Dedifferentiated amniotic fluid mesenchymal stem cell (primary cell): ENCODE results near the gene PKD1L1.
"Not testable (repeated sequence)": the region's sequence is repeated elsewhere in the genome, so short reads cannot be mapped to it uniquely, and the experiment has no call there.

Experiments
- DNase-seq: peaks from one replicate; pipeline ENCODE4 v3.0.0-alpha.2; 2016; ENCODE audit errors: extremely low spot score

PKD1L1 gene

GRCh38 chr7:47794016-47794415 lies 154.2 kb downstream of the PKD1L1 start:
- DNase-seq, result no peak

DNA sequence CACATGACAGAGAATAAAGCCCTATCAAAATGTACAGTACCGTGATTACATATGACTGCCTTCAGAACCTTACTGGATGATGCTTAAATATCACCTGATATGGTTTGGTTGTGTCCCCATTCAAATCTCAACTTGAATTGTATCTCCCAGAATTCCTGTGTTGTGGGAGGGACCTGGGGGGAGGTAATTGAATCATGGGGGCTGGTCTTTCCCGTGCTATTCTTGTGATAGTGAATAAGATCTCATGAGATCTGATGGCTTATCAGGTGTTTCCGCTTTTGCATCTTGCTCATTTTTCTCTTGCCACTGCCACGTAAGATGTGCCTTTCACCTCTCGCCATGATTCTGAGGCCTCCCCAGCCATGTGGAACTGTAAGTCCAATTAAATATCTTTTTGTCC lies 155.1 kb downstream of the PKD1L1 start:
- not testable (repeated sequence) for DNase-seq

GRCh38 chr7:47792521-47793121 lies 155.6 kb downstream of the PKD1L1 start:
- no peak for DNase-seq

GRCh38 chr7:47791682-47792081 lies 156.6 kb downstream of the PKD1L1 start:
- DNase-seq, result no peak

- no peak for DNase-seq
Observed at GRCh38 chr7:47788083-47788482, 160.2 kb downstream of the PKD1L1 start.

DNA sequence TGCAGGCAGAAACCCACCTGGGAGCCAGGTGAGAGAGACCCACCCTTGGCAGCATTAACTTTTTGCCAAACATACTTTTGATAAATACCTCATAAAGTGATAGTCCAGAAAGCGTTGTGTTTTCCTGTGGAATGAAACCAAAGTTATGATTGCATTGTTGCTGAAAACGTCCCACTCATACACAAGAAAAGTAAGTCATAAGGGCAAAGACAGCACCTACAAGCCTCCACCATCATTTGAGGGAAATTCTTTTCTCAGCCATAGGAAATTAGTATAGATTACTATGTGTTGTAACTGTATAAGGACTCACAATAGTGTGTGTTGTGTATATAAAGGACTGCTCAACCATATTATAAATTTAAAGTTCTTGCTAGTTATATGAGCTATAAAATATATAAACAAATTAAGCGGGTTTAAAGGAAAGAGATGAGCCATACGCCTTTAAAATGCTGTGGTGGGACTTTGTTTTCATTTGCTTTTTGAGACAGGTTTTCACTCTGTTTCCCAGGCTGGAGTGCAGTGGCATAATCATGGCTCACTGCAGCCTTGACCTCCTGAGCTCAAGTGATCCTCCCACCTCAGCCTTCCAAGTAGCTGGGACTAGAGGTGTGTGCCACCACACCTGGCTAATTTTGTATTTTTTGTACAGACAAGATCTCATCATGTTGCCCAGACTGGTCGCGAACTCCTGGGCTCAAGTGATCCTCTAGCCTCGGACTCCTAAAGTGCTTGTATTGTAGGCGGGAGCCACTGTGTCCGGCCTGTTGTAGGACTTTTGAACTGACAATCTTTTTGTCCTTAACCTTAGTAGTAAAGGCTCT lies 160.8 kb downstream of the PKD1L1 start:
- DNase-seq, result no peak

DNA sequence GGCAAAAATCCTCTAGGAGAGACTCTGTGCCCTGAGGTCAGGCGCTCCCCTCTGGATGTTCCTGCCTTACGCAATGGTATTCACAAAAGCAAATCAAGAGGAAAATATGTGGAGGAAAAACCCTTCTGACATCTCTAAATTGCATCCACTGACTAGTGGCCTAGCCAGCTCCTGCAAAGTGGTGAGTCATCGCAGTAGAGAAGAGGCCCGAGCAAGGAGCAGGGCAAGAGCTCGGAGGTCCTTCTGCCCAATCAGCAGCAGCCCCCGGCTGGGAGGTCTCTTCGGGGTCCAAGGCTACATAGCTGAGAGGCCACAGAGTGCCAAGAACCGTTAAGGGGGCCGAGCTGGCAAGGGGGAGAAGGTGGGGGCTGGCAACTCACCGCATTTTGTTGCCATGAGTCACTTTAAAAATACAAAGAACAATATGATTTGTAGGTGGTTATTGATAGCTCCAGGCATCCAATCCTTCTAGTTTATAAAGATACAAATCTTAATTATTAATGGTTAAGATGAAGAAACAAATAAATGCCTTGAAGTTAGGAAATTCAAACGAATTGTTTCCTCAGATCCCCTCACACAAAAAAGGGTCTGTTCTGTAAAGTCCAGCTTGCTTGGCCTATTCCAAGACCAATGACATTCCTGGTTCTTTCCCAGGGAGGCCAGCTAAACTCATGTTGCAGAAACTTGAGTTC lies 161.6 kb downstream of the PKD1L1 start:
- DNase-seq, result peak; percentile 96

GRCh38 chr7:47785923-47786556 lies 162.2 kb downstream of the PKD1L1 start:
- DNase-seq, result no peak

GRCh38 chr7:47783456-47784223 lies 164.6 kb downstream of the PKD1L1 start:
- DNase-seq, result peak; percentile 95

GRCh38 chr7:47782792-47783191 lies 165.5 kb downstream of the PKD1L1 start:
- DNase-seq, result no peak

- peak; percentile 36 for DNase-seq
Observed at GRCh38 chr7:47782022-47782421, 166.2 kb downstream of the PKD1L1 start.

- no peak for DNase-seq
Observed at GRCh38 chr7:47780555-47780954, 167.7 kb downstream of the PKD1L1 start.

GRCh38 chr7:47779341-47779771 lies 168.9 kb downstream of the PKD1L1 start:
- DNase-seq, result no peak

DNA sequence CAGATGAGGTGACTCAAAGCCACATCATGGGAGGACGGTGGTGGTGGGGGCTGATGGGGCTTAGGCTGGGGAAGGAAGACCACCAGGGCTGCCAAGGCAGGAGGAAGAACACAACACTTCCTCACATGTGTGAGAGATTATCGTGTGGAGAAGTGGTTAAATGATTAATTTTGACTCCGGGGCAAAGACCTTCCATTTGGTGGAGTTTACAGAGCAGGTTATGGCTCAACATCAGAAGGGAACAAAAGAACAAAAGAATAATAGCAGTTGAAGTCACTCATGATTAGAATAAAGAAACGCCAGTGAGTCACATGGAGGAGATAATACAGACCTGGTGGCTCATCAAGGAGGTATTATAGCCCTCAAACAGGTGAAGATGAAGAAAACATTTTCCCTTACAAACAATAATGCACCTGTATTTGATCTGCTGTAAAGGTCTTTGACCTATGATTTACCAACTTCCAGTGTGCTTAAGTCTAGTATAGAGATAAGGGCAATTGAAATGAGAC lies 170.1 kb downstream of the PKD1L1 start:
- DNase-seq, result no peak

GRCh38 chr7:47777531-47778152 lies 170.6 kb downstream of the PKD1L1 start:
- DNase-seq, result no peak

- DNase-seq, result no peak
Observed at GRCh38 chr7:47776335-47776734, 171.9 kb downstream of the PKD1L1 start.

GRCh38 chr7:47775238-47775637 lies 173.0 kb downstream of the PKD1L1 start:
- DNase-seq, result no peak

DNA sequence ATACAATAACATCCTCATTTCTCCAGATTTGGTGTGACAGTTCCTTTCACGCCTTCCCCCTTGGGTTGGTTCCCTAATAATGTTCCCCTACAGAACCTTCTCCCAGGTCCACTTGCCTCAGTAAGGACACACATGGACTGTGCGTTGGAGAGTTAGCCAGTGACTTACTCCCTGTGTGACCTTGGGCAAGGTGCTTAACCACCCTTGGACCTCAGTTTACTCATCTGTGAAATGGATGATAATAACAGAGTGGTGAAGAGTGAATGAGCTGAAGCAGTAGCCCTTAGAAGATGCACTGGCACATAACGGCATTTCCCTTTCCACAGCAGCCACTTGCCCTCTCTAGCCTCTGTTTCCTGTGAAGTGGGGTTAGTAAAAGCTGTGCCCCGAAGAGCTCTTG lies 175.8 kb downstream of the PKD1L1 start:
- DNase-seq, result no peak

- DNase-seq, result no peak
Observed at GRCh38 chr7:47771990-47772360, 176.3 kb downstream of the PKD1L1 start.

DNA sequence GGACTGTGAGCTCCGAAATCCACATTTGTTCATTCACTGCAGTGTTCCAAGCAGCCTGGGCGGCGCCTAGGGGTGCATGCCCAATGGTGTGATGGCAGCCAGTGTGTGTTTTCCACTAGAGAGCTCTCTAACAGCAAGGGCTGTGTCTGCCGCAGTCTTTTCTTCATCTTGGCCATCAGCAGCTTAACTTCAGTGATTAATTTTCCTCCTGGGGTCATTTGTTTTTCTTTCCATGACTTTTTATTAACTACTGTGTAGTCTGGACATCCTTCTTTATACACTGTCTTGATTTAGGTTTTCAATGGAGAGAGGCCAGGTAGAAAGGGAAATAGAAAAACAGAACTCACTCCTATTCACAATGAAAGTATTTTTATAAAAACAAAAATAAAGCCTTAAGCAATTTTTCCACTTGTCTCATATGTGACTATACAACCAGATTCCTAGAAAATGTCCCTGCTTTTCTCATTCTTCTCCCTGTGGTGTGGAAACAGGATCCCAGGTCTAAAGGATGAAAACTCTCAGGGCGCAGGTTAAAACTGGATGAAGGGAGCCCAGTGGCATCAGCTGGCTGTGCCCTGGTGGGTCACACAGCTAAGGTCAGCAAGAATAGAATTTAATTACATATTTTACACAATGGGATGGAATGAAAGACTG lies 176.8 kb downstream of the PKD1L1 start:
- DNase-seq, result no peak
